Measurements from ENCODE around the gene CNST.
"Not testable (repeated sequence)": the region's sequence is repeated elsewhere in the genome, so short reads cannot be mapped to it uniquely, and the experiment has no call there.

GRCh38 chr1:246694213-246694895, 128.1 kb downstream of the CNST start:
- not testable (repeated sequence) for TF ChIP-seq CTCF (IDR thresholded peaks at IDR 0.05 in 2 of 3, conservative IDR thresholded peaks at IDR 0.05 in 1 of 3; ENCODE audit: insufficient read depth in 2 of 3, low read depth in 1 of 3, low read length in 3 of 3); ZNF561 (CRISPR knock-in tag; conservative IDR thresholded peaks at IDR 0.05); ZNF318 (IDR thresholded peaks at IDR 0.05; ENCODE audit: borderline replicate concordance in 1 of 2, low read depth in 1 of 2); PREB (CRISPR knock-in tag; IDR thresholded peaks at IDR 0.05); STAG1 (CRISPR knock-in tag; IDR thresholded peaks at IDR 0.05; ENCODE audit: borderline replicate concordance); TCF7L2 (IDR thresholded peaks at IDR 0.05; ENCODE audit: low read depth, low read length); MXI1 (IDR thresholded peaks at IDR 0.05; ENCODE audit: low read depth, low read length); GTF2F1 (IDR thresholded peaks at IDR 0.05; ENCODE audit: low read depth, low read length); ZBTB26 (CRISPR knock-in tag; IDR thresholded peaks at IDR 0.05)

Data from K562 (cell line).